SK-N-SH (cell line): ENCODE measurements around the gene PPM1A. TPM values are rescaled to one million over a fixed set of nuclear protein-coding genes. Genes with fewer than 3 reads are reported as not detected.

ENCODE experiments used
- CTCF ChIA-PET: fragments of 300-600, 350-600 bp; formaldehyde crosslinking; extraction: SDS; loops from one replicate; lab custom pipeline; 2021; lab: Yijun Ruan, JAX
- POLR2A ChIA-PET: fragments of 350-600 bp; sonication (Branson Sonifier 250); formaldehyde crosslinking; extraction: SDS; loops from one replicate; lab custom pipeline; 2020; ENCODE audit warnings: antibody characterized with exemption, inconsistent platforms; lab: Yijun Ruan, JAX
- DNase-seq: peaks from one replicate; pipeline ENCODE4 v3.0.0; 2012
- H2AFZ ChIP-seq: fragments of 200-600 bp; sonication (generic); 2 replicates; pipeline ENCODE4 v1.8.1; 2016; ENCODE audit warnings: antibody characterized with exemption, mild to moderate bottlenecking, low read depth
- H3F3A ChIP-seq: fragments of 200-600 bp; sonication (generic); replicated peaks from 2 replicates; pipeline ENCODE3; 2016; ENCODE audit warnings: antibody characterized with exemption, mild to moderate bottlenecking; ENCODE audit not compliant: insufficient read depth
- H3K27ac ChIP-seq, 2 experiments: fragments of 200-500 bp in 1 of 2; fragments of 200-600 bp in 1 of 2; sonication (Bioruptor generic) in 1 of 2; sonication (generic), shearing (Covaris generic) in 1 of 2; 2 replicates each; pipeline versions ENCODE4 v1.5.1 to v1.6.1; 2014 to 2016; ENCODE audit warnings: low read depth in 2 of 2, inconsistent platforms in 1 of 2, low read length in 1 of 2, mild to moderate bottlenecking in 1 of 2, mixed read lengths in 1 of 2
- H3K27me3 ChIP-seq: fragments of 200-600 bp; sonication (generic), shearing (Covaris generic); 2 replicates; pipeline ENCODE4 v1.6.1; 2016; ENCODE audit warnings: mixed run types; ENCODE audit not compliant: insufficient read depth
- H3K36me3 ChIP-seq, 2 experiments: fragments of 200-500 bp in 1 of 2; fragments of 200-600 bp in 1 of 2; sonication (Bioruptor generic) in 1 of 2; sonication (generic) in 1 of 2; replicated peaks in 1 of 2; 2 replicates each; pipeline versions ENCODE3 to v1.5.1; 2014 to 2016; ENCODE audit warnings: low read length in 1 of 2, mild to moderate bottlenecking in 1 of 2; ENCODE audit not compliant: insufficient read depth in 2 of 2, control insufficient read depth in 1 of 2
- H3K4me1 ChIP-seq, 2 experiments: fragments of 200-500 bp in 1 of 2; fragments of 200-600 bp in 1 of 2; sonication (Bioruptor generic) in 1 of 2; sonication (generic), shearing (Covaris generic) in 1 of 2; 2 replicates each; pipeline versions ENCODE4 v1.5.1 to v1.6.1; 2014 to 2016; ENCODE audit warnings: low read depth in 1 of 2, low read length in 1 of 2, mixed run types in 1 of 2; ENCODE audit not compliant: insufficient read depth in 2 of 2, control insufficient read depth in 1 of 2
- H3K4me2 ChIP-seq: fragments of 200-600 bp; sonication (generic), shearing (Covaris generic); 2 replicates; pipeline ENCODE4 v1.6.1; 2017; ENCODE audit warnings: mixed run types
- H3K4me3 ChIP-seq, 2 experiments: fragments of 200-500 bp in 1 of 2; fragments of 200-600 bp in 1 of 2; sonication (Bioruptor generic) in 1 of 2; sonication (generic), shearing (Covaris generic) in 1 of 2; 2 replicates each; pipeline versions ENCODE4 v1.5.1 to v1.8.1; 2014 to 2016; ENCODE audit warnings: low read depth in 2 of 2, inconsistent platforms in 1 of 2, low read length in 1 of 2, mild to moderate bottlenecking in 1 of 2, mixed read lengths in 1 of 2, moderate library complexity in 1 of 2
- H3K79me2 ChIP-seq: fragments of 200-600 bp; sonication (generic); 2 replicates; pipeline ENCODE4 v1.8.1; 2017; ENCODE audit warnings: mild to moderate bottlenecking; ENCODE audit not compliant: insufficient read depth
- H3K9ac ChIP-seq: fragments of 200-600 bp; sonication (generic); 2 replicates; pipeline ENCODE4 v1.6.1; 2017; ENCODE audit warnings: mixed run types
- H3K9me2 ChIP-seq: fragments of 200-600 bp; sonication (generic); 2 replicates; pipeline ENCODE4 v1.6.1; 2017; ENCODE audit warnings: mixed run types
- H3K9me3 ChIP-seq: fragments of 200-600 bp; sonication (generic); 2 replicates; pipeline ENCODE4 v1.6.1; 2017; ENCODE audit warnings: mixed run types, mild to moderate bottlenecking, moderate library complexity
- H4K20me1 ChIP-seq: fragments of 200-600 bp; sonication (generic); 2 replicates; pipeline ENCODE4 v1.6.1; 2017; ENCODE audit warnings: mild to moderate bottlenecking, mixed run types; ENCODE audit not compliant: insufficient read depth
- CHD2 ChIP-seq: fragments of 150-350 bp; IDR thresholded peaks from 2 replicates; pipeline ENCODE4 v1.6.1; 2018; ENCODE audit warnings: low read length; ENCODE audit not compliant: partially characterized antibody
- ELF1 ChIP-seq: IDR thresholded peaks from 2 replicates; pipeline ENCODE4 v1.4.0; 2012
- EP300 ChIP-seq, 2 experiments: IDR thresholded peaks; 2 replicates each; pipeline versions ENCODE4 v1.4.0 to v1.6.1; 2012; ENCODE audit warnings: borderline replicate concordance in 1 of 2, low read depth in 1 of 2, low read length in 1 of 2
- FOXJ3 ChIP-seq: sonication (generic); formaldehyde crosslinking; IDR thresholded peaks from 2 replicates; pipeline ENCODE4 v1.5.1; 2020; ENCODE audit warnings: mild to moderate bottlenecking, missing genetic modification reagents
- FOXM1 ChIP-seq: IDR thresholded peaks from 2 replicates; pipeline ENCODE4 v1.4.0; 2012; ENCODE audit warnings: low read depth, mild to moderate bottlenecking
- GABPA ChIP-seq: IDR thresholded peaks from 2 replicates; pipeline ENCODE4 v1.4.0; 2012; ENCODE audit warnings: low read depth, mild to moderate bottlenecking
- GATA2 ChIP-seq: sonication (generic); formaldehyde crosslinking; IDR thresholded peaks from 2 replicates; pipeline ENCODE4 v1.5.0; 2020; ENCODE audit warnings: mild to moderate bottlenecking, missing genetic modification reagents
- MEF2A ChIP-seq: IDR thresholded peaks from 2 replicates; pipeline ENCODE4 v1.4.0; 2012; ENCODE audit warnings: low read depth, borderline replicate concordance
- NRF1 ChIP-seq: IDR thresholded peaks from 2 replicates; pipeline ENCODE4 v1.6.1; 2012; ENCODE audit warnings: low read depth, mild to moderate bottlenecking, low read length
- TEAD4 ChIP-seq: IDR thresholded peaks from 2 replicates; pipeline ENCODE4 v1.4.0; 2012; ENCODE audit warnings: mild to moderate bottlenecking, borderline replicate concordance; ENCODE audit not compliant: insufficient read depth
- USF1 ChIP-seq: IDR thresholded peaks from 2 replicates; pipeline ENCODE4 v1.4.0; 2012; ENCODE audit warnings: low read depth, borderline replicate concordance
- WGBS: methylation state at CpG from one replicate; pipeline ENCODE4 v1.1.6; 2017; ENCODE audit warnings: low lambda C conversion rate; 5-methylcytosine and 5-hydroxymethylcytosine counted together
- polyA plus RNA-seq, 3 experiments: library from polyadenylated mRNA; depleted of rRNA; stranded (reverse); fragments of >200 nt; gene quantifications; 2 replicates each; pipeline ENCODE4 v1.2.3, GENCODE V29; 2012
- TF ChIP-seq, protein P1 (sequence below): fragments of 150-350 bp; IDR thresholded peaks from 2 replicates; pipeline ENCODE4 v1.6.1; 2016; ENCODE audit warnings: mild to moderate bottlenecking, low read depth, low read length
- TF ChIP-seq, protein P2 (sequence below): IDR thresholded peaks from 2 replicates; pipeline ENCODE4 v1.4.0; 2012; ENCODE audit warnings: low read depth
- TF ChIP-seq, protein P3 (sequence below): fragments of 200-600 bp; sonication (generic); IDR thresholded peaks from 2 replicates; pipeline ENCODE4 v1.6.1; 2017; ENCODE audit warnings: antibody characterized with exemption, mild to moderate bottlenecking, moderate library complexity
- TF ChIP-seq, protein P4 (sequence below): IDR thresholded peaks from 2 replicates; pipeline ENCODE4 v1.4.0; 2012; ENCODE audit warnings: low read depth, borderline replicate concordance

PPM1A gene
- polyA plus RNA-seq, 1 of the 3 experiments (the other 2 are of a cell fraction) = 12.3 TPM

DNA sequence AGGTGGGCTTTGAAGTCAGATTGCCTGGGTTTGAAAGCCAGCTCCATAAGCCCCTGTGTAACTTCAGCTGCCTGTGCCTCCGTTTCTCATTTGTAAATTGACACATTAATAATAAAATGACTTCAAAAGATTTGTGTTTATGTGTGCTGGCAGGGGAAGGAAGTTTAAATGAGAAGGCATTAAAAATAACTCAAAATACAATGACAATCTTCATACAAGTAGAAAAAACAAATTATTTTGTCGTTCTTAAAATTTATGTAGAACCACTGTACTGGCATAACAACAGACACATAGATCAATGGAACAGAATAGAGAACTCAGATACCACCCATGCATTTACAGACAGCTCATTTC lies 83.0 kb downstream of the PPM1A start:
- ChIA-PET POLR2A (no interaction called here), CTCF (interaction anchor here (0.7 to 3.0 kb wide), 39 partner anchors 9 to 238 kb away, joined by 3 to 25 read pairs (median 5); no protein-coding TSS in a partner anchor)
- no peaks in the 10 kb centered on the region for H3K9me2 ChIP-seq
- no peaks in the 10 kb centered on the region for H4K20me1 ChIP-seq
- H3K36me3 ChIP-seq = no peaks in the 10 kb centered on the region
- 39% methylated on average over 2 of the region's 2 CpGs for WGBS
- no peaks in the 10 kb centered on the region for H3K9me3 ChIP-seq
- DNase-seq = no peak
- no peak overlapping the region for H2AFZ ChIP-seq
- TF ChIP-seq USF1 (no peak), GATA2 (no peak), GABPA (no peak), FOXJ3 (no peak), CHD2 (no peak), ELF1 (no peak), EP300 (IDR thresholded peaks at IDR 0.05; ENCODE audit: borderline replicate concordance in 1 of 2, low read depth in 1 of 2, low read length in 1 of 2) (no peak), MEF2A (no peak), FOXM1 (no peak), TEAD4 (no peak), NRF1 (no peak)
- TF ChIP-seq, protein P1, sequence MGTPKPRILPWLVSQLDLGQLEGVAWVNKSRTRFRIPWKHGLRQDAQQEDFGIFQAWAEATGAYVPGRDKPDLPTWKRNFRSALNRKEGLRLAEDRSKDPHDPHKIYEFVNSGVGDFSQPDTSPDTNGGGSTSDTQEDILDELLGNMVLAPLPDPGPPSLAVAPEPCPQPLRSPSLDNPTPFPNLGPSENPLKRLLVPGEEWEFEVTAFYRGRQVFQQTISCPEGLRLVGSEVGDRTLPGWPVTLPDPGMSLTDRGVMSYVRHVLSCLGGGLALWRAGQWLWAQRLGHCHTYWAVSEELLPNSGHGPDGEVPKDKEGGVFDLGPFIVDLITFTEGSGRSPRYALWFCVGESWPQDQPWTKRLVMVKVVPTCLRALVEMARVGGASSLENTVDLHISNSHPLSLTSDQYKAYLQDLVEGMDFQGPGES = no peak
- TF ChIP-seq, protein P2, sequence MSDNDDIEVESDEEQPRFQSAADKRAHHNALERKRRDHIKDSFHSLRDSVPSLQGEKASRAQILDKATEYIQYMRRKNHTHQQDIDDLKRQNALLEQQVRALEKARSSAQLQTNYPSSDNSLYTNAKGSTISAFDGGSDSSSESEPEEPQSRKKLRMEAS = no peak
- TF ChIP-seq, protein P3, sequence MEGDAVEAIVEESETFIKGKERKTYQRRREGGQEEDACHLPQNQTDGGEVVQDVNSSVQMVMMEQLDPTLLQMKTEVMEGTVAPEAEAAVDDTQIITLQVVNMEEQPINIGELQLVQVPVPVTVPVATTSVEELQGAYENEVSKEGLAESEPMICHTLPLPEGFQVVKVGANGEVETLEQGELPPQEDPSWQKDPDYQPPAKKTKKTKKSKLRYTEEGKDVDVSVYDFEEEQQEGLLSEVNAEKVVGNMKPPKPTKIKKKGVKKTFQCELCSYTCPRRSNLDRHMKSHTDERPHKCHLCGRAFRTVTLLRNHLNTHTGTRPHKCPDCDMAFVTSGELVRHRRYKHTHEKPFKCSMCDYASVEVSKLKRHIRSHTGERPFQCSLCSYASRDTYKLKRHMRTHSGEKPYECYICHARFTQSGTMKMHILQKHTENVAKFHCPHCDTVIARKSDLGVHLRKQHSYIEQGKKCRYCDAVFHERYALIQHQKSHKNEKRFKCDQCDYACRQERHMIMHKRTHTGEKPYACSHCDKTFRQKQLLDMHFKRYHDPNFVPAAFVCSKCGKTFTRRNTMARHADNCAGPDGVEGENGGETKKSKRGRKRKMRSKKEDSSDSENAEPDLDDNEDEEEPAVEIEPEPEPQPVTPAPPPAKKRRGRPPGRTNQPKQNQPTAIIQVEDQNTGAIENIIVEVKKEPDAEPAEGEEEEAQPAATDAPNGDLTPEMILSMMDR = no peak; the same call in 1 of the 2 replicates
- TF ChIP-seq, protein P4, sequence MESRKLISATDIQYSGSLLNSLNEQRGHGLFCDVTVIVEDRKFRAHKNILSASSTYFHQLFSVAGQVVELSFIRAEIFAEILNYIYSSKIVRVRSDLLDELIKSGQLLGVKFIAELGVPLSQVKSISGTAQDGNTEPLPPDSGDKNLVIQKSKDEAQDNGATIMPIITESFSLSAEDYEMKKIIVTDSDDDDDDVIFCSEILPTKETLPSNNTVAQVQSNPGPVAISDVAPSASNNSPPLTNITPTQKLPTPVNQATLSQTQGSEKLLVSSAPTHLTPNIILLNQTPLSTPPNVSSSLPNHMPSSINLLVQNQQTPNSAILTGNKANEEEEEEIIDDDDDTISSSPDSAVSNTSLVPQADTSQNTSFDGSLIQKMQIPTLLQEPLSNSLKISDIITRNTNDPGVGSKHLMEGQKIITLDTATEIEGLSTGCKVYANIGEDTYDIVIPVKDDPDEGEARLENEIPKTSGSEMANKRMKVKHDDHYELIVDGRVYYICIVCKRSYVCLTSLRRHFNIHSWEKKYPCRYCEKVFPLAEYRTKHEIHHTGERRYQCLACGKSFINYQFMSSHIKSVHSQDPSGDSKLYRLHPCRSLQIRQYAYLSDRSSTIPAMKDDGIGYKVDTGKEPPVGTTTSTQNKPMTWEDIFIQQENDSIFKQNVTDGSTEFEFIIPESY = no peak
- H3K27ac ChIP-seq = no peak overlapping the region
- H3K79me2 ChIP-seq = no peaks in the 10 kb centered on the region
- no peak overlapping the region for H3K9ac ChIP-seq
- H3K4me2 ChIP-seq = no peak overlapping the region
- no peaks in the 10 kb centered on the region; a peak in 1 of 4 replicates for H3K4me1 ChIP-seq
- no peaks in the 10 kb centered on the region for H3F3A ChIP-seq
- no peaks in the 10 kb centered on the region; the same call in 1 of the 2 replicates for H3K27me3 ChIP-seq
- H3K4me3 ChIP-seq = no peak overlapping the region; a peak in 1 of 4 replicates
